ENCODE results near the gene AP2B1. TPM values are rescaled to one million over a fixed set of nuclear protein-coding genes. Genes with fewer than 3 reads are reported as not detected.

AP2B1 gene
- total RNA-seq, 1 donor from 2014 or later: 330 TPM

DNA sequence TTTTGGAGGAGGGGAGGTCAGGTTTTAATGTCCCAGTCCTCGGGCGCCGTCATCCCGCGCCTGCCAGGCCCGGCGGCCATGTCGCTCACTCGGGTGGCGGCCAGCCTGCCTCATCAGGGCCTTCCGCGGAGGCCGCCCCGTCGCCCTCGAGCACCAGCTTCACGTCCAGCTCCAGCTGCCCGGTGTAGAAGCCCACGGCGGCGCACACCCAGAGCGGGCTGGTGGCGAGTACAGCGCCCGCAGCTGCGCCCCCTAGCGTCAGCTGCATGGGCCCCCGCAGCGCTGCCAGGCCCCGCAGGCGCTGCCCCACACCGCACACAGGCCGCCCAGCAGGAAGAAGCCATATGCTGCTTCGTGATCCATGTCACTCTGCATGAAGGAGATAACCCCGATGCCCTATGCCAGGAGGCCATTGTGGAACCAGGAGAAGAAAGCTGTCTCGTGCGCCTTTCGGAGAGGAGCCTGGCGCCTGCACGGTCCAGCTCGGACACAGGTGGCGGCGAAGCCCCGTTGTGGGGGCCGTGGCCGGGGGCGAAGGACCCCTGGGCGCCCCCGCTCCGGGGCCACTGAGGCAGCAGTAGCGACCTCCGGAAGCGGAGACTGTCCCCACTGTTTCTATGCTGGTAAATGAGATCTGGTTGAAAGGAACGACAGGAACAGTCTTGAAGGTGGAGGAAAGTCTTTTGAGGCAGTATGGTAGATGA lies 9.6 kb downstream of the AP2B1 start:
- no peaks in the 10 kb centered on the region for H3K9me3 Mint-ChIP-seq (ENCODE audit: unreplicated experiment)
- H3K27me3 Mint-ChIP-seq (ENCODE audit: unreplicated experiment): no peaks in the 10 kb centered on the region
- peak; percentile 69 for DNase-seq (ENCODE audit: low spot score)
- no peaks in the 10 kb centered on the region for H3K4me1 Mint-ChIP-seq (ENCODE audit: unreplicated experiment)
- H3K36me3 Mint-ChIP-seq (ENCODE audit: low read depth, unreplicated experiment): peaks cover 26% of the 10 kb centered on the region
- no peak overlapping the region for H3K27ac Mint-ChIP-seq (ENCODE audit: unreplicated experiment)
- TF ChIP-seq, protein P1, sequence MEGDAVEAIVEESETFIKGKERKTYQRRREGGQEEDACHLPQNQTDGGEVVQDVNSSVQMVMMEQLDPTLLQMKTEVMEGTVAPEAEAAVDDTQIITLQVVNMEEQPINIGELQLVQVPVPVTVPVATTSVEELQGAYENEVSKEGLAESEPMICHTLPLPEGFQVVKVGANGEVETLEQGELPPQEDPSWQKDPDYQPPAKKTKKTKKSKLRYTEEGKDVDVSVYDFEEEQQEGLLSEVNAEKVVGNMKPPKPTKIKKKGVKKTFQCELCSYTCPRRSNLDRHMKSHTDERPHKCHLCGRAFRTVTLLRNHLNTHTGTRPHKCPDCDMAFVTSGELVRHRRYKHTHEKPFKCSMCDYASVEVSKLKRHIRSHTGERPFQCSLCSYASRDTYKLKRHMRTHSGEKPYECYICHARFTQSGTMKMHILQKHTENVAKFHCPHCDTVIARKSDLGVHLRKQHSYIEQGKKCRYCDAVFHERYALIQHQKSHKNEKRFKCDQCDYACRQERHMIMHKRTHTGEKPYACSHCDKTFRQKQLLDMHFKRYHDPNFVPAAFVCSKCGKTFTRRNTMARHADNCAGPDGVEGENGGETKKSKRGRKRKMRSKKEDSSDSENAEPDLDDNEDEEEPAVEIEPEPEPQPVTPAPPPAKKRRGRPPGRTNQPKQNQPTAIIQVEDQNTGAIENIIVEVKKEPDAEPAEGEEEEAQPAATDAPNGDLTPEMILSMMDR (IDR thresholded peaks at IDR 0.05; ENCODE audit: unreplicated experiment): peak; percentile 77
- peak overlapping the region; percentile 75 for H3K4me3 Mint-ChIP-seq (ENCODE audit: unreplicated experiment)

DNA sequence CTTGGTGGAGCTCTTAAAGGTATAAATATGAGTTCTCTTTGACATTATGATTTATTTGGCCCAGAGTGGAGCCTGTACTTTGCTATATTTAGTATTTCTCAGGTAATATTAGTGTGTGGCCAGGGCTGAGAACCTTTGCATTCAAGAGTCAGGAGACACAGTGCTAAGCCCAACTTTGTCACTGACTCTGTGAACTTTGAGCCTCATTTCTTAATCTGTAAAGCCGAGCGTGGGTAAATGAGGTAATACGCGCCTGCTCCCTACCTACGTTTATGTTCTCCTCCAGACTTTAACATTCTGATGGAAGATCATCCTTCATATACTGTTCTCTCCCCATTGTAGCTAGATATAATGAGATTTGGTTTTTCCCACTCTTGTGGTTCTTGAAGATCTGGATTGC lies 10.5 kb downstream of the AP2B1 start:
- no peaks in the 10 kb centered on the region for H3K27me3 Mint-ChIP-seq (ENCODE audit: unreplicated experiment)
- H3K9me3 Mint-ChIP-seq (ENCODE audit: unreplicated experiment): no peaks in the 10 kb centered on the region
- H3K27ac Mint-ChIP-seq (ENCODE audit: unreplicated experiment): no peak overlapping the region
- TF ChIP-seq, protein P1 (IDR thresholded peaks at IDR 0.05; ENCODE audit: unreplicated experiment): no peak
- no peak overlapping the region for H3K4me3 Mint-ChIP-seq (ENCODE audit: unreplicated experiment)
- H3K36me3 Mint-ChIP-seq (ENCODE audit: low read depth, unreplicated experiment): peaks cover 26% of the 10 kb centered on the region
- no peak for DNase-seq (ENCODE audit: low spot score)
- no peaks in the 10 kb centered on the region for H3K4me1 Mint-ChIP-seq (ENCODE audit: unreplicated experiment)

DNA sequence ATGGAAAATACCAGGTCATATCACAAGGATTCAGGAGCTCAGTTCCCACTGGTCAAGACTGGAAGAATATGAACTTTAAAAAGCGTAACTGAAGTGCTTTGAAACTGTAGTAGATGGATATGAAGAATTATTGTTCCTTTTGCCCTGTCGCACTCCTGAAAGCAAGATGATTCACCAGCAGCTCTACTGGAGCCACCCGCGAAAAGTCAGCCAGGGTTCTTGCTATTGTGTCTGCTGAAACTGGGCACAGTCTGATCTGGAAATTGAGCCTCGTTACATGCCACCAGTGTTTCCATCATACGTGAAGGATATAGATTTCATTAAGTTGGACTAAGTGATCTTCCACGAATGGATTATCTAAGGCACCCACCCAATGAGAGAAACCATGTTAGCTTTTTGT lies 16.6 kb downstream of the AP2B1 start:
- Mint-ChIP-seq H3K4me3 (ENCODE audit: unreplicated experiment) (no peak overlapping the region), H3K9me3 (ENCODE audit: unreplicated experiment) (no peaks in the 10 kb centered on the region), H3K36me3 (ENCODE audit: low read depth, unreplicated experiment) (peaks cover 21% of the 10 kb centered on the region), H3K27ac (ENCODE audit: unreplicated experiment) (no peak overlapping the region), H3K27me3 (ENCODE audit: unreplicated experiment) (no peaks in the 10 kb centered on the region), H3K4me1 (ENCODE audit: unreplicated experiment) (peaks cover 3% of the 10 kb centered on the region)
- TF ChIP-seq, protein P1 (IDR thresholded peaks at IDR 0.05; ENCODE audit: unreplicated experiment): no peak
- DNase-seq (ENCODE audit: low spot score): no peak

DNA sequence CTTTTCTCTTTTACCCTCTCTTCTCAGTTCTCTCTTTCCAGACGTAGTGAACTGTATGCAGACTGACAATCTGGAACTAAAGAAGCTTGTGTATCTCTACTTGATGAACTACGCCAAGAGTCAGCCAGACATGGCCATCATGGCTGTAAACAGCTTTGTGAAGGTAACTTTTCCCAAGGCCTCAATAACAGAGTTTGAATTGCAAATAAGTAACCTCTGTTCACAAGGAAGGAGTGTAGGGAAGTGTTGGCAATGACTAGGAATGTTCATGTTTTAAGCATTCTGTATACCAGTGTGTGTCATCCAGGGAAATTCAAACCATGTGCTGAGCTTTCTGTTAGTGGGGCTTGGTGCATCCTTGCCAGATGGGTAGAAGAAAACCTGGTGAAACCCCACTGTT lies 18.6 kb downstream of the AP2B1 start:
- peaks cover 19% of the 10 kb centered on the region for H3K36me3 Mint-ChIP-seq (ENCODE audit: low read depth, unreplicated experiment)
- H3K4me1 Mint-ChIP-seq (ENCODE audit: unreplicated experiment): peaks cover 3% of the 10 kb centered on the region
- TF ChIP-seq, protein P1 (IDR thresholded peaks at IDR 0.05; ENCODE audit: unreplicated experiment): no peak
- H3K4me3 Mint-ChIP-seq (ENCODE audit: unreplicated experiment): no peak overlapping the region
- no peak overlapping the region for H3K27ac Mint-ChIP-seq (ENCODE audit: unreplicated experiment)
- no peak for DNase-seq (ENCODE audit: low spot score)
- no peaks in the 10 kb centered on the region for H3K27me3 Mint-ChIP-seq (ENCODE audit: unreplicated experiment)
- H3K9me3 Mint-ChIP-seq (ENCODE audit: unreplicated experiment): no peaks in the 10 kb centered on the region

DNA sequence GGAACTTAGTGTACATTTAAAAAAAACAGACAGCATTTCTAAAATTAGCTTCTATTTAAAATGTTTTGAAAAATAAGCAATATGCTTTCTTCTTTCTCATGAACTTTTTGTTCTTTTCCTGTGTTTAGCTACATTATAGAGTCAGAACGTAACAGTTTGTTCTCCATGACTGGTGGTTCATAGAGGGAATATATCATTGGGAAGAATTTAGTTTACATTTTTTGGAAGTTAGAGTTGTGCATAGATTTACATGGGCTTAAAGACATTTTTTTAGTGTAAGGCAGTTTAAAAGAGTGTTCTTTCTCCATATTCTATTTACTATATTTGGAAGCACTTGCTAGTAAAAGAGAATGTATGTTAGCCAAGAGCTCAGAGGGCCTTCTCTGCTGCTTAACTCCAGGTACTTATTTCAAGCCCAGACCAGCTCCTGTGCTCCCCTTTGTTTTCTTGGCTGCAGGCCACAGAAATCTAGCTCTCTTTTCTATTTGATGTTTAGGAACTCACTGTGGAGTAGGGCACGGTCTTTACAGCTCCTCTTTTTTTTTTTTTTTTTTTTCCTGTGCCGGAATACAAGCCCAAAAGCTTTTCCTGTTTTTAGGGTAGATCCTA lies 20.2 kb downstream of the AP2B1 start:
- Mint-ChIP-seq H3K27ac (ENCODE audit: unreplicated experiment) (peak overlapping the region; percentile 64), H3K9me3 (ENCODE audit: unreplicated experiment) (no peaks in the 10 kb centered on the region), H3K36me3 (ENCODE audit: low read depth, unreplicated experiment) (peaks cover 19% of the 10 kb centered on the region), H3K27me3 (ENCODE audit: unreplicated experiment) (no peaks in the 10 kb centered on the region), H3K4me3 (ENCODE audit: unreplicated experiment) (peak overlapping the region; percentile 6), H3K4me1 (ENCODE audit: unreplicated experiment) (peaks cover 3% of the 10 kb centered on the region)
- TF ChIP-seq, protein P1 (IDR thresholded peaks at IDR 0.05; ENCODE audit: unreplicated experiment): no peak
- DNase-seq (ENCODE audit: low spot score): no peak
